ENCODE data around the gene DHX9. TPM values are rescaled to one million over a fixed set of nuclear protein-coding genes. Genes with fewer than 3 reads are reported as not detected.

The DHX9 gene
- total RNA-seq, 1 donor from 2014 or later, result 118 TPM

DNA sequence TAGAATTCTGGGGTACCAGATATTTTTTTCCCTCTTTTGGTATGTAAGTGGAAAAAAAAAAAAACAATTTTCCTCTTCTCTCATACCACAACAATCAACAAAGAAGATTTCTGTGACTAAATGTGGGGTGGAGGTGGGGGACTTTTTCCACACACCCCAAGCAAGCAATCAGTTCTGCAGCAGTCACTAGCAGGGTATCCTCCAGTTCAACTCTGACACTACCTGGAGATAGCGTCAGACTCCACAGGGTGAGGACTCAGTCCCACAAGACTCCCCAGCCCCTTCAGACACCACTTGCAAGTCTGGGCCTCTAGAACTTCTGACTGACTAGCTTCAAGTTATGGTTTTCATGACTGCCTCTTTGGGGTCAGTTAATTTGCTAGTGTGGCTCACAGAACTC, 6.2 kb downstream of the DHX9 start:
- no peak overlapping the region for H3K4me3 ChIP-seq (ENCODE audit: low read depth, low read length)
- H3K27me3 ChIP-seq (ENCODE audit: control insufficient read depth, insufficient read depth, low read length), result no peaks in the 10 kb centered on the region
- peaks cover 6% of the 10 kb centered on the region for H3K36me3 ChIP-seq (ENCODE audit: control insufficient read depth, insufficient read depth, low read length)
- TF ChIP-seq, protein P1, sequence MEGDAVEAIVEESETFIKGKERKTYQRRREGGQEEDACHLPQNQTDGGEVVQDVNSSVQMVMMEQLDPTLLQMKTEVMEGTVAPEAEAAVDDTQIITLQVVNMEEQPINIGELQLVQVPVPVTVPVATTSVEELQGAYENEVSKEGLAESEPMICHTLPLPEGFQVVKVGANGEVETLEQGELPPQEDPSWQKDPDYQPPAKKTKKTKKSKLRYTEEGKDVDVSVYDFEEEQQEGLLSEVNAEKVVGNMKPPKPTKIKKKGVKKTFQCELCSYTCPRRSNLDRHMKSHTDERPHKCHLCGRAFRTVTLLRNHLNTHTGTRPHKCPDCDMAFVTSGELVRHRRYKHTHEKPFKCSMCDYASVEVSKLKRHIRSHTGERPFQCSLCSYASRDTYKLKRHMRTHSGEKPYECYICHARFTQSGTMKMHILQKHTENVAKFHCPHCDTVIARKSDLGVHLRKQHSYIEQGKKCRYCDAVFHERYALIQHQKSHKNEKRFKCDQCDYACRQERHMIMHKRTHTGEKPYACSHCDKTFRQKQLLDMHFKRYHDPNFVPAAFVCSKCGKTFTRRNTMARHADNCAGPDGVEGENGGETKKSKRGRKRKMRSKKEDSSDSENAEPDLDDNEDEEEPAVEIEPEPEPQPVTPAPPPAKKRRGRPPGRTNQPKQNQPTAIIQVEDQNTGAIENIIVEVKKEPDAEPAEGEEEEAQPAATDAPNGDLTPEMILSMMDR (IDR thresholded peaks at IDR 0.05; ENCODE audit: insufficient read depth, low read length, poor library complexity, severe bottlenecking), result no peak
- no peak for DNase-seq (ENCODE audit: low read depth)

- peaks cover 6% of the 10 kb centered on the region for H3K36me3 ChIP-seq (ENCODE audit: control insufficient read depth, insufficient read depth, low read length)
- TF ChIP-seq, protein P1 (IDR thresholded peaks at IDR 0.05; ENCODE audit: insufficient read depth, low read length, poor library complexity, severe bottlenecking), result no peak
- DNase-seq (ENCODE audit: low read depth), result no peak
- H3K4me3 ChIP-seq (ENCODE audit: low read depth, low read length), result no peak overlapping the region
- no peaks in the 10 kb centered on the region for H3K27me3 ChIP-seq (ENCODE audit: control insufficient read depth, insufficient read depth, low read length)
Measured at GRCh38 chr1:182845894-182846293, 6.7 kb downstream of the DHX9 start.

DNA sequence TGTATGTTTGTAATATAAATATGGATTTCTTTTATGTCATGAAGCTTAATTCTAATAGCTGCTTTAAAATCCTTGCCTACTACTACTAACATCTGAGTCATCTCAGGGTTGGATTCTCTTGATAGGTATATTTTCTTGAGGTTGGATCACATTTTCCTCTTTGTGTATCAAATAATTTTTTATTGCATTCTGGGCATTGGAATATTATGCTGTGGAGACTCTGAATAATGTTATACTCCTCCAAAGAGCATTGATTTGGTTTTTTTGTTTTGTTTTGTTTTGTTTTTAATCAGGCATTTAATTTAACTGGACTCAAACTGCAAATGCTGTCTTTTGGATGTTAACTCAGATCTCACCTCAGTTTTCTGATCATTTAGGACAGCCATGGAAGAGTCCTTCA, 8.0 kb downstream of the DHX9 start:
- Histone ChIP-seq H3K27me3 (ENCODE audit: control insufficient read depth, insufficient read depth, low read length) (no peaks in the 10 kb centered on the region), H3K4me3 (ENCODE audit: low read depth, low read length) (no peak overlapping the region), H3K36me3 (ENCODE audit: control insufficient read depth, insufficient read depth, low read length) (peaks cover 6% of the 10 kb centered on the region)
- TF ChIP-seq, protein P1 (IDR thresholded peaks at IDR 0.05; ENCODE audit: insufficient read depth, low read length, poor library complexity, severe bottlenecking), result no peak
- DNase-seq (ENCODE audit: low read depth), result no peak

GRCh38 chr1:182848736-182849135, 9.6 kb downstream of the DHX9 start:
- TF ChIP-seq, protein P1 (IDR thresholded peaks at IDR 0.05; ENCODE audit: insufficient read depth, low read length, poor library complexity, severe bottlenecking), result no peak
- Histone ChIP-seq H3K4me3 (ENCODE audit: low read depth, low read length) (no peak overlapping the region), H3K36me3 (ENCODE audit: control insufficient read depth, insufficient read depth, low read length) (peaks cover 5% of the 10 kb centered on the region), H3K27me3 (ENCODE audit: control insufficient read depth, insufficient read depth, low read length) (no peaks in the 10 kb centered on the region)
- no peak for DNase-seq (ENCODE audit: low read depth)

DNA sequence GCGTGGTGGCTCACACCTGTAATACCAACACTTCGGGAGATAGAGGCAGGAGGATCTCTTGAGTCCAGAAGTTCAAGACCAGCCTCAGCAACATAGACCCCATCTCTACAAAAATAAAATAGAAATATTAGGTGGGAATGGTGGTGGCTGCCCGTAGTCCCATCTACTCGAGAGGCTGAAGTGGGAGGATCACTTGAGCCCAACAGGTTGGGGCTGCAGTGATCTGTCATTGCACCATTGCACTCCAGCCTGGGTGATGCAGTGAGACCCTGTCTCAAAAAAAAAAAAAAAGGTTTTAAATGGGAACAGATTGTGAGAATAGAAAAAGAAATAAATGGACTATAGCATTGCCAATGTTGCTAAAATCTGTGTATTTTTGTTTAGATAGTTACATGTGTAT, 11.2 kb downstream of the DHX9 start:
- Histone ChIP-seq H3K4me3 (ENCODE audit: low read depth, low read length) (no peak overlapping the region), H3K27me3 (ENCODE audit: control insufficient read depth, insufficient read depth, low read length) (no peaks in the 10 kb centered on the region), H3K36me3 (ENCODE audit: control insufficient read depth, insufficient read depth, low read length) (peaks cover 6% of the 10 kb centered on the region)
- no peak for DNase-seq (ENCODE audit: low read depth)
- TF ChIP-seq, protein P1 (IDR thresholded peaks at IDR 0.05; ENCODE audit: insufficient read depth, low read length, poor library complexity, severe bottlenecking), result no peak

DNA sequence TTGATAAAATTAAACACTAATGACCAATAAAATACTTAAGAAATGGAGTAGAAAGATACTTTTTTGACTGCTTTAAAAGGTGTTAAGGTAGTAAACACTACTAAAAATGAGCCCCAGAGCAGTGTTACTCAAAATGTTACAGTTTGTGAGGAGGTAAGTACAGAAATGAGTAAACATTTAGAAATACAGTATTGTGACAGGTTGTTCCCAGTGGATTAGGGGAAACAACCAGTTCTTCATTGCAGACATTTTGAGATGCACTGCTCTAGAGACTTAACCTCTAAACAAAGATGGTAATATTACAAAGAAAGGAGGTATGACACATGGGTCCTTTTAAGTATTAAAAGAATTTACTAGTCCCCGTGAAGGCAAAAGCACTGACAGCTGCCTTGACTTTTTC, 12.7 kb downstream of the DHX9 start:
- Histone ChIP-seq H3K36me3 (ENCODE audit: control insufficient read depth, insufficient read depth, low read length) (peaks cover 5% of the 10 kb centered on the region), H3K27me3 (ENCODE audit: control insufficient read depth, insufficient read depth, low read length) (no peaks in the 10 kb centered on the region), H3K4me3 (ENCODE audit: low read depth, low read length) (no peak overlapping the region)
- no peak for DNase-seq (ENCODE audit: low read depth)
- TF ChIP-seq, protein P1 (IDR thresholded peaks at IDR 0.05; ENCODE audit: insufficient read depth, low read length, poor library complexity, severe bottlenecking), result no peak
